Measurements from ENCODE around the gene EDA.

DNA sequence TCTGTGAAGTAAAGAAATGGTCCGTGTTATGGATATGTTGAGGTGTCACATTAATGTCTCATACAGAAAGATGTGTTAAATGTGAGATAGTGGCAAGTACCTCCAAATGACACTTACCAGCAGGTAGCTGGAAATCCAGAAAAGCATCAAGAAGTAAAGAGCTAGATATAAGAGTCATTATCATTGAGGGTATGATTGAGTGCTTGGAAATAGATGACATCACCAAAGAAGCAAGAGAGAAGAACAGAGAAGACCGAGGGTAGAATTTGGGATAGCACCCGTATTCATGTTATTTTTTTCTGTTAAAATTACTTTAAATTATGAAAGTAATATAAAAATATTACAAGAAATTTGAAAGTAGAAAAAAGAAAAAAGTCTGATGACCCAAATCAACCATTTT, 15.7 kb upstream of the EDA start:
- TF ChIP-seq, protein P1, sequence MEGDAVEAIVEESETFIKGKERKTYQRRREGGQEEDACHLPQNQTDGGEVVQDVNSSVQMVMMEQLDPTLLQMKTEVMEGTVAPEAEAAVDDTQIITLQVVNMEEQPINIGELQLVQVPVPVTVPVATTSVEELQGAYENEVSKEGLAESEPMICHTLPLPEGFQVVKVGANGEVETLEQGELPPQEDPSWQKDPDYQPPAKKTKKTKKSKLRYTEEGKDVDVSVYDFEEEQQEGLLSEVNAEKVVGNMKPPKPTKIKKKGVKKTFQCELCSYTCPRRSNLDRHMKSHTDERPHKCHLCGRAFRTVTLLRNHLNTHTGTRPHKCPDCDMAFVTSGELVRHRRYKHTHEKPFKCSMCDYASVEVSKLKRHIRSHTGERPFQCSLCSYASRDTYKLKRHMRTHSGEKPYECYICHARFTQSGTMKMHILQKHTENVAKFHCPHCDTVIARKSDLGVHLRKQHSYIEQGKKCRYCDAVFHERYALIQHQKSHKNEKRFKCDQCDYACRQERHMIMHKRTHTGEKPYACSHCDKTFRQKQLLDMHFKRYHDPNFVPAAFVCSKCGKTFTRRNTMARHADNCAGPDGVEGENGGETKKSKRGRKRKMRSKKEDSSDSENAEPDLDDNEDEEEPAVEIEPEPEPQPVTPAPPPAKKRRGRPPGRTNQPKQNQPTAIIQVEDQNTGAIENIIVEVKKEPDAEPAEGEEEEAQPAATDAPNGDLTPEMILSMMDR (IDR thresholded peaks at IDR 0.05): no peak
- no peak for TF ChIP-seq EP300 (IDR thresholded peaks at IDR 0.05; ENCODE audit: low read depth)
- TF ChIP-seq POLR2AphosphoS5 (IDR thresholded peaks at IDR 0.05): no peak
- TF ChIP-seq POLR2A (IDR thresholded peaks at IDR 0.05): no peak
